Glomerular visceral epithelial cell (primary cell): ENCODE measurements around the gene C1QB.

Experiments
- DNase-seq: peaks from one replicate; pipeline ENCODE4 v3.0.0-alpha.2; 2016; ENCODE audit errors: extremely low spot score

The C1QB gene

GRCh38 chr1:22635436-22635835, 17.6 kb upstream of the C1QB start:
- no peak for DNase-seq

GRCh38 chr1:22636353-22636752, 16.7 kb upstream of the C1QB start, which contains the start of gene C1QA:
C1QA (plus strand) TSS chr1:22636628; CDS start chr1:22637617, 989 bp downstream.
- no peak for DNase-seq

- DNase-seq, result no peak
Observed at GRCh38 chr1:22636927-22637326, 16.1 kb upstream of the C1QB start.

GRCh38 chr1:22637907-22638445, 15.1 kb upstream of the C1QB start:
- DNase-seq, result no peak

- DNase-seq, result no peak
Observed at GRCh38 chr1:22638476-22639234, 14.4 kb upstream of the C1QB start.

GRCh38 chr1:22639286-22639685, 13.8 kb upstream of the C1QB start:
- DNase-seq, result no peak

- no peak for DNase-seq
Observed at GRCh38 chr1:22641247-22641646, 11.8 kb upstream of the C1QB start.

- DNase-seq, result peak; percentile 55
Observed at GRCh38 chr1:22641906-22642636, 11.0 kb upstream of the C1QB start.

GRCh38 chr1:22643381-22643780, 9.7 kb upstream of the C1QB start, which contains the start of gene C1QC:
C1QC (plus strand) TSS chr1:22643633; CDS start chr1:22644024, 391 bp downstream.
- DNase-seq, result no peak

GRCh38 chr1:22643928-22644327, 9.1 kb upstream of the C1QB start:
- no peak for DNase-seq

GRCh38 chr1:22645931-22646330, 7.1 kb upstream of the C1QB start:
- no peak for DNase-seq

GRCh38 chr1:22646384-22646783, 6.7 kb upstream of the C1QB start:
- no peak for DNase-seq

GRCh38 chr1:22650089-22650693, 2.8 kb upstream of the C1QB start:
- no peak for DNase-seq

GRCh38 chr1:22651941-22652856, 837 bp upstream of the C1QB start:
- DNase-seq, result no peak

- no peak for DNase-seq
Observed at GRCh38 chr1:22654692-22655091, 1.7 kb downstream of the C1QB start.

- no peak for DNase-seq
Observed at GRCh38 chr1:22658385-22659163, 5.5 kb downstream of the C1QB start.

- no peak for DNase-seq
Observed at GRCh38 chr1:22660716-22661241, 7.7 kb downstream of the C1QB start.

GRCh38 chr1:22661880-22662279, 8.8 kb downstream of the C1QB start:
- no peak for DNase-seq

- DNase-seq, result peak; percentile 11
Observed at GRCh38 chr1:22662318-22662717, 9.3 kb downstream of the C1QB start.

GRCh38 chr1:22662986-22663408, 10.0 kb downstream of the C1QB start:
- no peak for DNase-seq
